SK-MEL-5 (cell line): Measurements from ENCODE around the gene VPS26B. TPM values are rescaled to one million over a fixed set of nuclear protein-coding genes. Genes with fewer than 3 reads are reported as not detected.

Source experiments
- DNase-seq: peaks from one replicate; pipeline ENCODE4 v3.0.0-alpha.2; 2016; ENCODE audit warnings: low read depth, low spot score
- in situ Hi-C: cut with HindIII; loops from 2 replicates; pipeline ENCODE4 v1.10.0; 2016; ENCODE audit warnings: low sequenced_read_pairs, high pct_unique_total_duplicates, low pct_unique_long_range_greater_than_20kb
- total RNA-seq: library from RNA; depleted of rRNA; stranded (reverse); fragments of >200 nt; shearing (Covaris generic); gene quantifications from 2 replicates; pipeline ENCODE4 v1.2.3, GENCODE V29; 2014

The VPS26B gene
- total RNA-seq, 1 experiment from 2014 or later, result 22.3 TPM

GRCh38 chr11:134228625-134229024 lies 4.2 kb downstream of the VPS26B start:
- no peak for DNase-seq
- in situ Hi-C loops, result no loop called here

GRCh38 chr11:134229126-134229790 lies 4.8 kb downstream of the VPS26B start:
- no peak for DNase-seq
- in situ Hi-C loops, result no loop called here

- no peak for DNase-seq
- in situ Hi-C loops, result no loop called here
Measured at GRCh38 chr11:134230339-134230738, 5.9 kb downstream of the VPS26B start.

- in situ Hi-C loops, result no loop called here
Measured at GRCh38 chr11:134231958-134232659, 7.6 kb downstream of the VPS26B start.

GRCh38 chr11:134233729-134234179 lies 9.3 kb downstream of the VPS26B start:
- no peak for DNase-seq
- in situ Hi-C loops, result no loop called here

More at GRCh38 chr11:134231958-134232659, 7.6 kb downstream of the VPS26B start:
- DNase-seq, result no peak

- in situ Hi-C loops, result no loop called here
- no peak for DNase-seq
Measured at GRCh38 chr11:134235399-134235798, 10.9 kb downstream of the VPS26B start.

GRCh38 chr11:134236834-134237556 lies 12.5 kb downstream of the VPS26B start:
- DNase-seq, result no peak
- in situ Hi-C loops, result no loop called here

- in situ Hi-C loops, result no loop called here
Measured at GRCh38 chr11:134237557-134237922, 13.1 kb downstream of the VPS26B start.

GRCh38 chr11:134238956-134239355 lies 14.5 kb downstream of the VPS26B start:
- no peak for DNase-seq
- in situ Hi-C loops, result no loop called here

More at GRCh38 chr11:134237557-134237922, 13.1 kb downstream of the VPS26B start:
- DNase-seq, result no peak

- in situ Hi-C loops, result no loop called here
- no peak for DNase-seq
Measured at GRCh38 chr11:134240592-134240991, 16.1 kb downstream of the VPS26B start.

- no peak for DNase-seq
- in situ Hi-C loops, result no loop called here
Measured at GRCh38 chr11:134242376-134242775, 17.9 kb downstream of the VPS26B start.

GRCh38 chr11:134243913-134244312 lies 19.4 kb downstream of the VPS26B start:
- in situ Hi-C loops, result no loop called here
- DNase-seq, result no peak

- peak; percentile 43 for DNase-seq
- in situ Hi-C loops, result no loop called here
Measured at GRCh38 chr11:134244593-134244992, 20.1 kb downstream of the VPS26B start.

GRCh38 chr11:134245434-134245833 lies 21.0 kb downstream of the VPS26B start:
- DNase-seq, result no peak
- in situ Hi-C loops, result no loop called here

- DNase-seq, result no peak
- in situ Hi-C loops, result no loop called here
Measured at GRCh38 chr11:134246100-134246499, 21.6 kb downstream of the VPS26B start.

GRCh38 chr11:134246678-134247077 lies 22.2 kb downstream of the VPS26B start:
- no peak for DNase-seq
- in situ Hi-C loops, result no loop called here

- no peak for DNase-seq
- in situ Hi-C loops, result no loop called here
Measured at GRCh38 chr11:134248910-134249480, 24.5 kb downstream of the VPS26B start.

- in situ Hi-C loops, result no loop called here
Measured at GRCh38 chr11:134250246-134250645, 25.8 kb downstream of the VPS26B start.

More at GRCh38 chr11:134250246-134250645, 25.8 kb downstream of the VPS26B start:
- DNase-seq, result no peak
